ENCODE data around the gene SPDYE4. TPM values are rescaled to one million over a fixed set of nuclear protein-coding genes. Genes with fewer than 3 reads are reported as not detected.

SPDYE4 gene
- total RNA-seq, 2 experiments from 2014 or later: not detected

DNA sequence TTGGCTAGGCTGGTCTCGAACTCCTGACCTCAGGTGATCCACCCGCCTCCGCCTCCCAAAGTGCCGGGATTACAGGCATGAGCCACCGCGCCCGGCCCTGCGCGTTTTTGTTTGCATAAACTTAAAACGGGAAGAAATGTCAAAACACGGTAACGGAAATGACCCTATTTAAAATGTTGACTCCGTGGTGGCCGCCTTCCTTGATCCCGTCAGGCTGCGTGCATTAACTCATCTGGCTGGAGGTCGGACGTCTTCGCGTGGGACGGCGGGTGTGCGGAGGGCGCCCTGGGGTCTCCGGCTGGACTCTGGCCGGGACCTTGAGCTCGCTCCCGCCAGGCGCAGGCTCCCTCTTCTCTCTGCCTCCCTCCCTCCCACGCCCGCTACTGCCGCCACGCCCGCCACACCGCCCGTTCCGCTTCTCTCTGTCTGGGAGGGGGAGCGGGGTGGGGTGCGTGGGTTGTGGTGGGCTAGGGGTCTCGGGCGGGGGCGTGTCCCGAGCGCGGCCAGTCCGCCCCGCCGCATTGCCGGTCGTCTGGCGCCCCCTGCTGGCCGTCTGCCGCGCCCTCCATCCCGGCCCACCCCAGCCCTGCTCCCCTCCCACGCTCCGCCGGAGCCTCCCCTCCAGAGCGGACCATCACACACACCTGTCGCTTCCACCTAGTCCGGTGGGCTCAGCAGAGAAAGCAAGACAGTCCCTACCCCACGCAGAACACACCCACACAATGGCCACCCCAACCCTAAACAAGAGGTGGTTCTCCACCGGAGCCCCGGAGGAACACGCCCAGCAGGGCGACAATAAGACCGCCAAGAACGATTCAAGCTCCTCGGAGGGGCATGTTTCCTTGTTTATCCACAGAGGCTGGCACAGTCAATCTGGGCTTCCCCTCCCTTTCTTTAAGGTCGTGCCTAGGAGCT, 12.5 kb downstream of the SPDYE4 start:
- peaks cover 8% of the 10 kb centered on the region for H3K4me1 Mint-ChIP-seq (ENCODE audit: low read depth)
- H3K36me3 Mint-ChIP-seq (ENCODE audit: low read depth): no peaks in the 10 kb centered on the region
- intact Hi-C loops (cut with micrococcal nuclease): loop anchor here (1.0 to 5.0 kb wide), 8 partner anchors 116 to 627 kb away; partner anchors contain the start of genes ALOXE3, MYH10, PFAS and RPL26
- CTCF ChIA-PET: interaction anchor here (0.6 to 3.3 kb wide), 21 partner anchors 10 to 495 kb away, joined by 3 to 29 read pairs (median 3); no protein-coding TSS in a partner anchor
- DNase-seq: peak; percentile 74
- H3K27ac Mint-ChIP-seq: peak overlapping the region; percentile 53
- peak overlapping the region; percentile 81 for H3K4me3 Mint-ChIP-seq
- H3K27me3 Mint-ChIP-seq (ENCODE audit: low read depth): no peaks in the 10 kb centered on the region
- peaks cover 5% of the 10 kb centered on the region for H3K9me3 Mint-ChIP-seq

DNA sequence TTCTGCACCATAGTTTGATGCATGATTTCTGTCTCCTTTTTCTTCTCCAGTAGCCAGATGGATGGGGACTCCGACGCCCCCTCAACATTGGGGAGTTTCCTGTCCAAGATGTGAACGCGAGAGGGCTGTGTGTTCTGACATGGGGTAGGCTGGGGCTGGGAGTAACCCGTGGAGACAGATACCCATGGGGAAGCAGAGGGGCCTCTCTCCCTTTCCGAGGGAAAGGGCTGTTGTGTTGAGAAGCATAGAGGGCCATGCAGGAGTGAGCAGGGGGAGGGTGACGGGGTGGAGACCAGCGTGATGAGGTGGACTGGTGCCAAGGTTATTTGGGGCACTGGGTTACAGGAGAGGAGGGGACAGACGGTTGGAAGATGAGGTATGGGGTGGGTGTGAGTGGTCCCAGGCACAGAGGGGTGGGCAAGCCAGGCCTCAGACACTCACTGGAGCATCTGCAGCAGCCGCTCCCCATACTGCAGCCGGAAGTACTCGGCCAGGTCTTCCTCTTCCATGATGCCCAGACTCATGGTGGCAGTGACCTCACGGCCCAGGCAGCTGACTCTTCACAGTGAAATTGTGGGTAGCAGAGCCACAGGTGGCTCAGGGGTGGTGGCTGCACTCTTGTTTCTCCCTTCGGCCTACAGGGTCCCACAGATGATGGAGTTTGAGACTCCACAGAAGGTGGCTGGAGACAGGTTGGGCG, 14.1 kb downstream of the SPDYE4 start:
- DNase-seq: no peak
- intact Hi-C loops (cut with micrococcal nuclease): loop anchor here (2.0 kb wide), 1 partner anchor 625 kb away; the partner anchor contains the start of gene ALOXE3
- CTCF ChIA-PET: no interaction called here
- Mint-ChIP-seq H3K27ac (no peak overlapping the region), H3K4me3 (peak overlapping the region; percentile 35), H3K9me3 (peaks cover 5% of the 10 kb centered on the region), H3K36me3 (ENCODE audit: low read depth) (no peaks in the 10 kb centered on the region), H3K4me1 (ENCODE audit: low read depth) (peaks cover 17% of the 10 kb centered on the region), H3K27me3 (ENCODE audit: low read depth) (no peaks in the 10 kb centered on the region)

DNA sequence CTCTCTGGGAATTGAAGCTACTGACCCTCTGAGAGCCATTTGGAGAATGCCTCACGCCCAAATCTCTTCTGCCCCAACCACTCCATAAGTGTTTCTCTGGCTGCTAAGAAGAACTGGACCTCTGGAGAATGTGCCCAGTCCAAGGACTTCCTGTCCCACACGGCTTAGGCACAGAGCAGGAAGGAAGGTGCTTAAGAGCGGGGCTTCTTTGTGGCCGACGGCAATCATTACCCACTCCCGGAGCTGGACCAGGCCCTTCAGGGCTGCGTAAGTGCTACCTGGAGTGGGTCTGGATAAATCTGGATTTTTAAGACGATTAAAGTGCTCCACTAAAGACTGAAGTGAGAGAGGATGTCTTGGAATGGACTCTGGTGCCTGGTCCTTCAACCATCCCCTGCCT, 15.5 kb downstream of the SPDYE4 start:
- intact Hi-C loops (cut with micrococcal nuclease): no loop called here
- no peak overlapping the region for H3K27ac Mint-ChIP-seq
- H3K4me3 Mint-ChIP-seq: no peak overlapping the region
- CTCF ChIA-PET: no interaction called here
- no peak for DNase-seq
- peaks cover 16% of the 10 kb centered on the region for H3K4me1 Mint-ChIP-seq (ENCODE audit: low read depth)
- no peaks in the 10 kb centered on the region for H3K27me3 Mint-ChIP-seq (ENCODE audit: low read depth)
- peaks cover 5% of the 10 kb centered on the region for H3K9me3 Mint-ChIP-seq
- H3K36me3 Mint-ChIP-seq (ENCODE audit: low read depth): no peaks in the 10 kb centered on the region

DNA sequence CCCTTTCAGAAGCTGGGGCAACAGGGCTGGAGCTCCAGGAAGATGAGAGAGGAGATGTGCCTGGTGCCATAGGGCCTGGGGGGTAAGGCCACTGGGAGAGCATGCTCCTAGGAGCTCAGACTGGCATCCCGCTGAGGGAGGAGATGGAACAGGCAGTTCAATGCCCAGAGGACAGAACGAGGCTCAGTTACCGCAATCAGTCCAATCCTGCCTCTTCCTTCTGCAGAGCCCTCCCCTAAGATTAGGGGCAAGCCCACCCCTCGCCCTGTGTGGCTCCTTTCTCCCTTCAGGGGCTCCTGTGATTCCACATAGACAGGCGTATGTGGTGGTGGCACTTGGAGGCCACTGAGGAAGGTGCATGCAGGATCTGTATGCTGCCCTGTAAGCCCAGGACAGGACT, 16.1 kb downstream of the SPDYE4 start:
- intact Hi-C loops (cut with micrococcal nuclease): no loop called here
- H3K9me3 Mint-ChIP-seq: no peaks in the 10 kb centered on the region
- H3K27me3 Mint-ChIP-seq (ENCODE audit: low read depth): no peaks in the 10 kb centered on the region
- peaks cover 15% of the 10 kb centered on the region for H3K4me1 Mint-ChIP-seq (ENCODE audit: low read depth)
- H3K36me3 Mint-ChIP-seq (ENCODE audit: low read depth): no peaks in the 10 kb centered on the region
- H3K27ac Mint-ChIP-seq: no peak overlapping the region
- DNase-seq: no peak
- no peak overlapping the region for H3K4me3 Mint-ChIP-seq
- CTCF ChIA-PET: interaction anchor here (0.9 kb wide), 1 partner anchor 332 kb away, joined by 4 read pairs; no protein-coding TSS in a partner anchor

DNA sequence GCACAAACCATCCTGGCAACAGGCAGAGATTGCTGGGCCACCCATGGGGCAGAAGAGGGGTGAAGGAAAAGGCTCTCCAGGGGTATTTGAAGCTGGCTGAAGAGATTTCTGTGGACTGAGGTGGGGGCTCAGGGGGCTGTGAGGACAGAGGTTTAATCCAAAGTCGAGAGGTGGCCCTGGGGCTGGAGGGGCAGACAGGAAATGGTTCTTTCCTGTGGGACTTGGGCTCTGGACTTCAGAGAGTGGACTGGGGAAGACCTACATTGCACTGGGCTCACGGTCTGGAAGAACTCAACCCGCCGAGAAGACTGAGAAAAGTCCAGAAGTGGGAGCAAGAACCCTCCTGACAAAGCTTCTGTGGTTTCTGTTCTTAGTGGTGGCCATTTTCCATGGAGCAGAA, 16.6 kb downstream of the SPDYE4 start:
- no peaks in the 10 kb centered on the region for H3K36me3 Mint-ChIP-seq (ENCODE audit: low read depth)
- CTCF ChIA-PET: interaction anchor here (0.9 kb wide), 1 partner anchor 332 kb away, joined by 4 read pairs; no protein-coding TSS in a partner anchor
- intact Hi-C loops (cut with micrococcal nuclease): no loop called here

DNA sequence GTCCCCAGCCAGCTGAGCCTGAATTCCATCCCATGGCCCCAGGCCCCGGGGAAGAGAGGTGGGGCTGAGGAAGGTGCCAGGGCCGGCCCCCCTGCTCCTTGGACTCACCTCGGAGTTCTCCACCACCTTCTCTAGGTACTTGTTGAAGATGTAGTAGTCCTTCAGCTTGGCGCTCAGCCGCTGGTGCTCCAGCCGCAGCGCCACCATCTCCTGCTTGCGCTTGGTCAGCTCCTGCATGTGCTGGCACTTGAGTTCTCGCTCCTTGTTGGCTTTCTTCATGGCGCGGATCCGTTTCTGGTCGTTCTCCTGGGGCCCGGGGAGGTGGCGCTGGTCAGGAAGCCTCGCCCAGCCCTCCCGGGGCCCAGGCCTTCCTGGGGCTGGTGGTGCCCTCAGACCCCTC, 17.0 kb downstream of the SPDYE4 start:
- H3K9me3 Mint-ChIP-seq: no peaks in the 10 kb centered on the region
- no peaks in the 10 kb centered on the region for H3K36me3 Mint-ChIP-seq (ENCODE audit: low read depth)
- intact Hi-C loops (cut with micrococcal nuclease): no loop called here
- peaks cover 15% of the 10 kb centered on the region for H3K4me1 Mint-ChIP-seq (ENCODE audit: low read depth)
- no peak overlapping the region for H3K4me3 Mint-ChIP-seq
- no peak for DNase-seq
- no peaks in the 10 kb centered on the region for H3K27me3 Mint-ChIP-seq (ENCODE audit: low read depth)
- CTCF ChIA-PET: interaction anchor here (0.6 kb wide), 1 partner anchor 358 kb away, joined by 5 read pairs; no protein-coding TSS in a partner anchor
- H3K27ac Mint-ChIP-seq: no peak overlapping the region

More for the DNA sequence above, 16.6 kb downstream of the SPDYE4 start:
- H3K9me3 Mint-ChIP-seq: no peaks in the 10 kb centered on the region
- no peak overlapping the region for H3K4me3 Mint-ChIP-seq
- no peak for DNase-seq
- H3K27me3 Mint-ChIP-seq (ENCODE audit: low read depth): no peaks in the 10 kb centered on the region
- no peak overlapping the region for H3K27ac Mint-ChIP-seq
- peaks cover 15% of the 10 kb centered on the region for H3K4me1 Mint-ChIP-seq (ENCODE audit: low read depth)

DNA sequence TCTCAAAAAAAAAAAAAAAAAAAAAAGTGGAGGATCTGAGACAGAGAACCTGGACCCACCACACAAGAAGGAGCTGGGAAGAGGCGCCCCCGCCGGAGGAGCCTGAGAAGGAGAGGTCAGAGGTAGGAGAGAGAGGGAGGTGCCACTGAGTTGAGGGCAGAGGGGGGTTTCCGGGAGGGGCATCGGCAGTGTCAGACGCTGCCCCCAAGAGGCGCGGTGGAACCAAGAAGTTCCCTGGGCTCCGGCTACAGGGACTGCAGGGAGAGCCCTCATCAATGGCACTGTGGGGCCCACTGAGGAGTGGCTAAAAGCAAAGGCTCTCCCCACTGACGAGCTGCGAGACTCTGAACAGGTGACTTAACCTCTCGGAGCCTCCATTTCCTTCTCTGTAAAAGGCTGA, 17.9 kb downstream of the SPDYE4 start:
- CTCF ChIA-PET: interaction anchor here (0.6 to 1.3 kb wide), 5 partner anchors 45 to 357 kb away, joined by 3 to 5 read pairs (median 3); no protein-coding TSS in a partner anchor
- Mint-ChIP-seq H3K4me1 (ENCODE audit: low read depth) (peaks cover 13% of the 10 kb centered on the region), H3K27ac (peak overlapping the region; percentile 50), H3K36me3 (ENCODE audit: low read depth) (no peaks in the 10 kb centered on the region), H3K9me3 (no peaks in the 10 kb centered on the region), H3K27me3 (ENCODE audit: low read depth) (no peaks in the 10 kb centered on the region), H3K4me3 (peak overlapping the region; percentile 60)
- peak; percentile 64 for DNase-seq
- intact Hi-C loops (cut with micrococcal nuclease): loop anchor here (1.0 kb wide), 1 partner anchor 330 kb away; no protein-coding TSS in a partner anchor

DNA sequence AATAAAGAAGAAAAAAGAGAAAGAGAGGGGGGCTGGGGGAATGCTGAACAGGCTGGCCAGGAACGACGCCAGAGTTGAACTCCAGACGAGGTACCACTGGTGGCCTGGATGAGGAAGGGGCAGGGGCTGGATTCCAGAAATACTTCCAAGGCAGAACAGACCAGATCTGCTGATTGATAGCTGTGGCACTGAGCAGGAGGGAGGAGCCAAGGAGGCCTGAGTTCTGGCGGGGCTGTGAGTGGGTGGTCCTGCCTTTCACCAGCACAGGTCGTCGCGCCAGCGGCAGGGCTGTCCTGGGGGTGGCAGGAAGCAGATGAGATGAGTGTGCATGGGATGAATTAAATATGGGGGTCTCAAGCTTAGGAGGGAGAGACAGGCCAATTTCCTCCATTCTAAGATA, 19.2 kb downstream of the SPDYE4 start:
- Mint-ChIP-seq H3K4me1 (ENCODE audit: low read depth) (peaks cover 13% of the 10 kb centered on the region), H3K36me3 (ENCODE audit: low read depth) (no peaks in the 10 kb centered on the region), H3K9me3 (no peaks in the 10 kb centered on the region), H3K27ac (no peak overlapping the region), H3K27me3 (ENCODE audit: low read depth) (no peaks in the 10 kb centered on the region), H3K4me3 (no peak overlapping the region)
- intact Hi-C loops (cut with micrococcal nuclease): no loop called here
- CTCF ChIA-PET: no interaction called here
- DNase-seq: no peak

DNA sequence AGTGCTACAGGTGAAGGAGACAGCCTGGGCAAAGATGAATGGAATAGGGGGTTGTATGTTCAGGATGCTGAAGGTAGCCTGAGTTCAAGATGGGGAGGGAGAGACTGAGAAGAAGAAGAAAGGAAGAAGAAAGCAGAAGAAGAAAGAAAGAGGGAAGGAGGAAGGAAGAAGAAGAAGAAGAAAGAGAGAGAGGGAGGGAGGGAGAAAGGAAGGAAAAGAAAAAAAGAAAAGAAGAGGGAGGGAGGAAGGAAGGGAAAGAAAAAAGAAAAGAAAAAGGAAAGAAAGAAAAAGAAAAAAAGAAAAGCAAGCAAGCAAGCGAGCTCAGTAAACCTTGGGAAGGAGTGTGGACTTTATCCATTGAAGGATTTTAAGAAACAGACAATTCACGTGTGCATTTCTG, 21.6 kb downstream of the SPDYE4 start:
- CTCF ChIA-PET: interaction anchor here (1.0 kb wide), 1 partner anchor 327 kb away, joined by 5 read pairs; no protein-coding TSS in a partner anchor
- H3K4me1 Mint-ChIP-seq (ENCODE audit: low read depth): peaks cover 13% of the 10 kb centered on the region
- no peaks in the 10 kb centered on the region for H3K27me3 Mint-ChIP-seq (ENCODE audit: low read depth)
- intact Hi-C loops (cut with micrococcal nuclease): no loop called here
- no peaks in the 10 kb centered on the region for H3K9me3 Mint-ChIP-seq
- no peak overlapping the region for H3K27ac Mint-ChIP-seq
- H3K36me3 Mint-ChIP-seq (ENCODE audit: low read depth): no peaks in the 10 kb centered on the region
- no peak for DNase-seq
- no peak overlapping the region for H3K4me3 Mint-ChIP-seq

DNA sequence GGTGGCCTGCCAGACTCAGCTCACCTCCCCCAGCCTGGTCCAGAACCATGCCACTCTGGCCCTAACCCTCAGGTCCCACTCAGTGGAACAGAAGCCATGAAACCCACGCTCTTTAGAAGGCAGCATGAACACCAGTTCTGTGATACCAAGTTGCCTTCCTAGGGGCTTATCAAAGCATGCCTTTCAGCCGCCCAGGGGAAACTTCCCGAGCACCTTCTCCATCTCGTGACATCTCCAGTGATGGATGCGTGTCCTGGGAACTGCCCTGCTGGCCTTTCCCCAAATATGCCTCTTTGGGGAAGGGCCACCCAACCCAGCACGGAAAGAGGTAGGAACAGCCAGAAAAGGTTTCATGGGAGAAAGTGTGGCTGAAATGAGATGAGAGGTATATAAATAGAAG, 22.0 kb downstream of the SPDYE4 start:
- H3K4me3 Mint-ChIP-seq: no peak overlapping the region
- CTCF ChIA-PET: interaction anchor here (1.0 kb wide), 1 partner anchor 327 kb away, joined by 5 read pairs; no protein-coding TSS in a partner anchor

DNA sequence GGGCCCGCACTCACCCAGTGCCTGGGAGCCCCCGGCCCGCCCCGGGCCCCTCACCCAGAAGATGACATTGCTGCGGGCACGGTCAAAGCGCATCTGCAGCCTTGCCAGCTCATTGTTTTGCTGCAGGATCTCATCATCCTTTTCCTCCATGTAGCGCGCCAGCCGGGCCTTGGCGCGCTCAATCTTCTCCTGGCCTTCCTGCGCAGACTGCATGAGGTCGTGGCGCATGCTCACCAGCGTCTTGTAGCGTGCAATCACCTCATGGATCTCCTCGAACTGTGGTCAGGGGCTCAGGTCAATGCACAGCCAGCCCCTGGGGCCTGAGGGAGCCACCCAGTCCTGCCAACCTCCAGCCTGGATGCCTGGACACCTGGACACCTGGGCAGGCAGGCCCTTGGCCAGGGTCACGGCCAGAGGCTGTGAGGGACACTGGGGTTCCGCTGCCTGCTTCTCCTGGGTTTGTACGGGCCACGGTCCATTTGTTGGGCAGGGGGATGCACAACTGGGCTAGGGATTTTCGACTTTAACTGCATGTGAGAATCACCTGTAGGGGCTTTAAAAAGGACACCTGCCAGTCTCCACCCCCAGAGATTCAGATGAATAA, 22.9 kb downstream of the SPDYE4 start:
- H3K27ac Mint-ChIP-seq: no peak overlapping the region
- no peaks in the 10 kb centered on the region for H3K9me3 Mint-ChIP-seq
- peaks cover 6% of the 10 kb centered on the region for H3K4me1 Mint-ChIP-seq (ENCODE audit: low read depth)
- CTCF ChIA-PET: interaction anchor here (0.6 kb wide), 1 partner anchor 354 kb away, joined by 4 read pairs; no protein-coding TSS in a partner anchor
- intact Hi-C loops (cut with micrococcal nuclease): no loop called here
- H3K4me3 Mint-ChIP-seq: no peak overlapping the region
- no peaks in the 10 kb centered on the region for H3K36me3 Mint-ChIP-seq (ENCODE audit: low read depth)
- DNase-seq: no peak
- no peaks in the 10 kb centered on the region for H3K27me3 Mint-ChIP-seq (ENCODE audit: low read depth)

More for the DNA sequence above, 22.0 kb downstream of the SPDYE4 start:
- intact Hi-C loops (cut with micrococcal nuclease): no loop called here
- Mint-ChIP-seq H3K27ac (no peak overlapping the region), H3K36me3 (ENCODE audit: low read depth) (no peaks in the 10 kb centered on the region), H3K27me3 (ENCODE audit: low read depth) (no peaks in the 10 kb centered on the region), H3K4me1 (ENCODE audit: low read depth) (peaks cover 13% of the 10 kb centered on the region), H3K9me3 (no peaks in the 10 kb centered on the region)
- DNase-seq: no peak

DNA sequence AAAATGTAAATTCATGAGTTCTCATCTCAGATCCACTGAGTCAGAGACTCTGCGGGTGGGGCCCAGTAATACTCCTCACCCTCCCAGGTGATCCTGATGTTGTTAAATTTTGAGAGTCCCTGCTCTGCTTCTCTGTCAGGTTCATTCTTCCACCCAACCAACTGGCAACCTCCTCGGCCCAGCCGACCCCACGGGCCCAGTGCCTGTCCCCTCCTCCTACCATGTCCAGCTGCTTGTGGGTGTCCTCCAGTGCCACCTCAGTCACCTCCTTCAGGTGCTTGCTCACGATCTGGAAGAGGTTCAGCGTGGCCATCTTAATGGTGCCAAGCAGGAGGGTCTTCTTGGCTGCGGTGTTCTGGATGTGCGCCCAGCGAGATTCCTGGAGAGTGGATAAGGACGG, 23.5 kb downstream of the SPDYE4 start:
- CTCF ChIA-PET: no interaction called here
- peaks cover 2% of the 10 kb centered on the region for H3K4me1 Mint-ChIP-seq (ENCODE audit: low read depth)
- no peaks in the 10 kb centered on the region for H3K27me3 Mint-ChIP-seq (ENCODE audit: low read depth)
- no peak overlapping the region for H3K27ac Mint-ChIP-seq
- no peaks in the 10 kb centered on the region for H3K36me3 Mint-ChIP-seq (ENCODE audit: low read depth)
- no peaks in the 10 kb centered on the region for H3K9me3 Mint-ChIP-seq
- intact Hi-C loops (cut with micrococcal nuclease): no loop called here
- no peak overlapping the region for H3K4me3 Mint-ChIP-seq
- DNase-seq: no peak

Measured in activated naive CD4-positive, alpha-beta T cell treated with anti-CD3 and anti-CD28 coated beads for 36 hours (primary cell).